ENCODE measurements around the gene HLA-G.

Gene HLA-G

DNA sequence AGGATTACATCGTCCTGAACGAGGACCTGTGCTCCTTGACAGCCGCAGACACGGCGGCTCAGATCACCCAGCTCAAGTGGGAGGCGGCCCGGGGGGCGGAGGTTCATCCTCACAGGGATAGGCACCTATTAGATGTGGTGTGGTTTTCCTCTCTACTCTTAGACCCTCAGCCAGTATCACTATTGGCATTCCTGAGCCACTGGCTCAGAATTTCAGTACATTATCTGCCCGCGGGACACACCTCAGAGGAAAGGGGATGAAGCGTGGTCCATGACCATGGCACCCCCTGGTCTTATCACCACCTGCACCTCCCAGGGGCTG lies 34.6 kb upstream of the HLA-G start:
- TF ChIP-seq ZFX (IDR thresholded peaks at IDR 0.05; ENCODE audit: borderline replicate concordance): no peak
- TF ChIP-seq, protein P1, sequence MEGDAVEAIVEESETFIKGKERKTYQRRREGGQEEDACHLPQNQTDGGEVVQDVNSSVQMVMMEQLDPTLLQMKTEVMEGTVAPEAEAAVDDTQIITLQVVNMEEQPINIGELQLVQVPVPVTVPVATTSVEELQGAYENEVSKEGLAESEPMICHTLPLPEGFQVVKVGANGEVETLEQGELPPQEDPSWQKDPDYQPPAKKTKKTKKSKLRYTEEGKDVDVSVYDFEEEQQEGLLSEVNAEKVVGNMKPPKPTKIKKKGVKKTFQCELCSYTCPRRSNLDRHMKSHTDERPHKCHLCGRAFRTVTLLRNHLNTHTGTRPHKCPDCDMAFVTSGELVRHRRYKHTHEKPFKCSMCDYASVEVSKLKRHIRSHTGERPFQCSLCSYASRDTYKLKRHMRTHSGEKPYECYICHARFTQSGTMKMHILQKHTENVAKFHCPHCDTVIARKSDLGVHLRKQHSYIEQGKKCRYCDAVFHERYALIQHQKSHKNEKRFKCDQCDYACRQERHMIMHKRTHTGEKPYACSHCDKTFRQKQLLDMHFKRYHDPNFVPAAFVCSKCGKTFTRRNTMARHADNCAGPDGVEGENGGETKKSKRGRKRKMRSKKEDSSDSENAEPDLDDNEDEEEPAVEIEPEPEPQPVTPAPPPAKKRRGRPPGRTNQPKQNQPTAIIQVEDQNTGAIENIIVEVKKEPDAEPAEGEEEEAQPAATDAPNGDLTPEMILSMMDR (IDR thresholded peaks at IDR 0.05): no peak
- no peak overlapping the region for H3K27ac ChIP-seq

DNA sequence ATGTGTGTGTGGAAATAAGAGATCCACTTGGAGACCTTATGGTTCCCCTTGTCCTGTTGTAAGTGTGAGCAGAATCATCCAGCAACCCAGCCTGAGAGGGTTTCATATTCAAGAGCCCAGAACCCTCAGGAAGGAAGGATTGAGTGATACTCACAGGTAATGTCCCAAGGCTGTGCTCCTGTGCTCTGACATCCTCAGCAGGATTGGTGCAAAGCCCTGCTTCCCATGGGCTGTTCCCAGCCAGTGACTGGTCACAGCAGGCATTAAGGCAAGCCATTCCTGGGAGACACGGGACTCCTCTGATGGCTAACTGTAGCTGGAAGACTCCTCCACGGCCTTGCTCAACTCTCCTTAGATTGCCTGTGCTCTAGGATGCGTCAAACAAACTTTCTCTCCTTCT lies 33.8 kb upstream of the HLA-G start:
- TF ChIP-seq, protein P1 (IDR thresholded peaks at IDR 0.05): no peak
- TF ChIP-seq ZFX (IDR thresholded peaks at IDR 0.05; ENCODE audit: borderline replicate concordance): no peak

DNA sequence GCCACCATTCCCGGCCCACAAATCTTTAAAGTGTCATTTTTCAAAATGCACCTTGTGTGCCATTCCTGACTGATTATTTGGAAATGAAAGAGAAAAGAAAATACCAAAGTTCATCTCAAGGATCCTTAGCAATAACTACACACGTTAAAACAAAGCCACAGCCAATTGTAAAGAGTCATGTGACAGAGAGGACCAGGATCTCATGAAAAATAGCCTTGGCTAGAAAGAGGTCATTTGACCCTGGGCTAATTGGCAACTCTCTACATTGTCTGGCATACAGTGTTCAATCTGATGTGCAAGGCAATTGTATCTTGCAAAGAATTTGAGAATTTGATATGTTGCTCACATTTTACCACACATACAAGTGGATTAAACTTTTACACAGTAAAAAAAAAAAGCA lies 31.6 kb upstream of the HLA-G start:
- TF ChIP-seq, protein P1 (IDR thresholded peaks at IDR 0.05): no peak
- TF ChIP-seq ZFX (IDR thresholded peaks at IDR 0.05; ENCODE audit: borderline replicate concordance): no peak

More for the DNA sequence above, 33.8 kb upstream of the HLA-G start:
- H3K27ac ChIP-seq: no peak overlapping the region

DNA sequence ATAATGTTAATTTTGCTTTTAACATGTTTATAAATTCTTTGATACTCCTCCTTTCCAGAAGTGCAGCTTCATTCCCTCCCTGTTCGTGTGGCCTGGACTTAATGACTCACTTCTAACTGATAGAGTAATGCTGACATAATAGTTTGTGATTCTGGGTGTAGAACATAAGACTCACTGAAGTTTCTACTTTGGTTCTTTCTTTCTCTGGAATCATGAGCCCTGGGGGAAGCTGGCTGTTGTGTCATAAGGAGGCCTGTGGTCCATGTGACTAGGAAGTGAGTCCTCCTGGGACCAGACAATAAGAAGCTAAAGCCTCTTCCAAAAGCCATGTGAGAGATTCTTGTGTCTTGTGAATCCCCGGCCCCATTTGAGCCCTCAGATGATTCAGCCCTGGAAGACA lies 30.5 kb upstream of the HLA-G start:
- TF ChIP-seq, protein P1 (IDR thresholded peaks at IDR 0.05): no peak
- TF ChIP-seq ZFX (IDR thresholded peaks at IDR 0.05; ENCODE audit: borderline replicate concordance): no peak
- H3K27ac ChIP-seq: no peak overlapping the region

More for the DNA sequence above, 31.6 kb upstream of the HLA-G start:
- H3K27ac ChIP-seq: no peak overlapping the region

DNA sequence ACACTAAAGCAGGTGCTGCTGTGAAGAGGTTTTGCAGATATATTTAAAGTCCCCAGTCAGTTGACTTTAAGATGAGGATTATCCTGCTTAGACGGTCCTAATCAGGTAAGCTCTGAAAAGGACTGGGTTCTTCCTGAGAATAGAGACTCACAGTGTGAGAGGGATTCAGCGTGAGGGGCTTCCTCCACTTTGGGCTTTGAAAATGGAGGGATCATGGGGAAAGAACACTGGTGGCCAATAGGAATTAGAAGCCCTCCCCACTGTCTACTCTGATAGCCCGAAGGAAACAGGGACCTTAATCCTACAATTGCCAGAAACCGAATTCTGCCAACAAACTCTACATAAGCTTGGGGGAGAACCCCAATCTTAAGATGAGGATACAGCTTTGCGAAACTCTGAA lies 29.7 kb upstream of the HLA-G start:
- no peak overlapping the region for H3K27ac ChIP-seq
- no peak for TF ChIP-seq ZFX (IDR thresholded peaks at IDR 0.05; ENCODE audit: borderline replicate concordance)
- TF ChIP-seq, protein P1 (IDR thresholded peaks at IDR 0.05): no peak

DNA sequence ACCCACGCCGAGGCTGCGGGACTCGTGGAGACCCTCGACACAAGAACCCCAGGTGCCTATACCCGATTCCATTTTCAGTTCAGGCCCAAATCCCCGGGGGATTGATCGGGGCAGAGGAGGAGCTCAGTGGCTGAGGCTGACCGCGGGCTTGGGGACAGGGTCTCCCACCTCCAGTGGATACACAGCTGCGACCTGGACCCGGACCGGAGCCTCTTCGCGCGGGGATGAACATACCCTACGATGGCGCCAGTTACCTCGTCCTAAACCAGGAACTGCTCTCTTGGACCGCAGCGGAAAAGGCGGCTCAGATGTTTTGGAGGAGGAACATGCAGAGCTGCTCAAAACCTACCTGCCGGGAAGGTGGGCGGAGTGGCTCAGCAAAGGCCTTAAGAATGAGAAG lies 27.4 kb upstream of the HLA-G start:
- TF ChIP-seq ZFX (IDR thresholded peaks at IDR 0.05; ENCODE audit: borderline replicate concordance): no peak
- TF ChIP-seq, protein P1 (IDR thresholded peaks at IDR 0.05): no peak
- no peak overlapping the region for H3K27ac ChIP-seq

DNA sequence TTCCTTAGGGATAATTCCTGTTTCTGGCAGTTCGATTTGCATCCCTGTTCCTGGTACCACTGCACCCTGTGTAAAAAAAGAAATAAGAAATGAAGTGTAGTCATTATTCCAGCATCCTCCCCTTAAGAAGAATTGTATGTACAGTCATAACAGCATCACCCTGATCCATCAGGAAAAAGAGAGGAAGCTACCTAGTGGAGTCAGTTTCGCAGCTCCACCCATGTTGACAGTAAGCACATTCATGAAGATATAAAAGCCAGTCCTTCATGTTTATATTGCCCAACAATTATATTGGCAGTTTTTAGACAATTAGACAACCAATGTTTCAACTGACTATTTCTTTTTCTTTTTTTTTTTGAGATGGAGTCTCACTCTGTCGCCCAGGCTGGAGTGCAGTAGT lies 21.2 kb upstream of the HLA-G start:
- no peak for TF ChIP-seq ZFX (IDR thresholded peaks at IDR 0.05; ENCODE audit: borderline replicate concordance)
- TF ChIP-seq, protein P1 (IDR thresholded peaks at IDR 0.05): no peak
- H3K27ac ChIP-seq: no peak overlapping the region

Measured in 22Rv1 (cell line).